Kidney epithelial cell (primary cell): ENCODE data around the gene ICE1. TPM values are rescaled to one million over a fixed set of nuclear protein-coding genes. Genes with fewer than 3 reads are reported as not detected.

Experiments used
- DNase-seq: peaks from one replicate; pipeline ENCODE4 v3.0.0-alpha.2; 2010; ENCODE audit warnings: low read depth
- H3K27me3 ChIP-seq: 2 replicates; pipeline ENCODE4 v1.6.0; 2011; ENCODE audit warnings: low read length; ENCODE audit not compliant: control insufficient read depth, insufficient read depth
- H3K36me3 ChIP-seq: 2 replicates; pipeline ENCODE4 v1.5.1; 2011; ENCODE audit warnings: low read length; ENCODE audit not compliant: control insufficient read depth, insufficient read depth
- H3K4me3 ChIP-seq: 2 replicates; pipeline ENCODE4 v1.5.1; 2011; ENCODE audit warnings: low read depth, mild to moderate bottlenecking, control low read depth, low read length
- total RNA-seq: library from RNA; depleted of rRNA; stranded (reverse); fragments of >200 nt; gene quantifications from 2 replicates; pipeline ENCODE4 v1.2.3, GENCODE V29; 2015
- TF ChIP-seq, protein P1 (sequence below): IDR thresholded peaks from 2 replicates; pipeline ENCODE4 v1.5.1; 2011; ENCODE audit warnings: mild to moderate bottlenecking, moderate library complexity, low read length, control low read depth, inconsistent platforms; ENCODE audit not compliant: insufficient read depth, poor library complexity, severe bottlenecking

Gene ICE1
- total RNA-seq, 1 donor from 2014 or later = 30.5 TPM

DNA sequence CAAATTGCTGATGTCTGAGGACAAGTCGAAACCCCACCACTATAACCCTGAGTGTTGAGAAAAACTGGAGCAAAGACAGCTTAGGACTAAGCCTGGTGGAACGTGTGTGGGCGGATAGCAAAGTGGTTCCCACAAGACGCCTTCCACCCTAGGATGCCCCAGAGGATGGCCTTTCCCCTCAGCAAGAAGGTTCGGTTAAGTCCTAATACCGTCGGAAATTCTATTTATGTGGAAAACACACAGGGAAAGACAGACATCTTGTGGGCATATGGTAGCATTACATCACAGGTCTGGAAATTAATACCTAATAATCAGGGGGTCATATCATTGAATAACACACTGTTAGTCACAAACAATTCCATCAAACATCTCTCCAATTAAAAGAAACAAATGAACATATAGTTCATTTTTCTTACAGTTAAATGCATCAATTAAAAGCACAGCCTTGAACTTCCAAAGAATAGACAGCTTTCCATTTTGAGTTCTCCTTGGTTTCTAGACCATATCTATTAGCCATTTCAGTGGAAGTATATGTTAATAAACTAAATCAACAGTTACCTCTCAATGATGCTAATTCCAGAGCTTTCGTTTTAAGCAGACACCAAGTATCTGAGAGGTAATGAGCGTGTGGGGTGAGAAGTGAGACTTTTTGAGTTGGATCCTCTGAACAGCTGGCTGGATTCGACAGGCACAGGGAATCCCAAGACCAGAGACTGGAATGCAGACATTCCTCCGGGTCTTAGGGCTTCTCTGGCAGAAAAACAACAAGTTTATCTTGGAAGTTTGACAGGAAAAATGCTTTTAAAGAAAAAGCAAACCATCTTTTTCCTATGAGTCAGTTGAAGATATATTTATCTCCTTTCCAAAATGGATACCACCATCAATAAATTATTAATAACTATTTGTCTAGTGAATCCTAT is 2.9 kb upstream of the ICE1 start:
- Histone ChIP-seq H3K27me3 (no peaks in the 10 kb centered on the region), H3K4me3 (no peak overlapping the region), H3K36me3 (no peaks in the 10 kb centered on the region)
- TF ChIP-seq, protein P1, sequence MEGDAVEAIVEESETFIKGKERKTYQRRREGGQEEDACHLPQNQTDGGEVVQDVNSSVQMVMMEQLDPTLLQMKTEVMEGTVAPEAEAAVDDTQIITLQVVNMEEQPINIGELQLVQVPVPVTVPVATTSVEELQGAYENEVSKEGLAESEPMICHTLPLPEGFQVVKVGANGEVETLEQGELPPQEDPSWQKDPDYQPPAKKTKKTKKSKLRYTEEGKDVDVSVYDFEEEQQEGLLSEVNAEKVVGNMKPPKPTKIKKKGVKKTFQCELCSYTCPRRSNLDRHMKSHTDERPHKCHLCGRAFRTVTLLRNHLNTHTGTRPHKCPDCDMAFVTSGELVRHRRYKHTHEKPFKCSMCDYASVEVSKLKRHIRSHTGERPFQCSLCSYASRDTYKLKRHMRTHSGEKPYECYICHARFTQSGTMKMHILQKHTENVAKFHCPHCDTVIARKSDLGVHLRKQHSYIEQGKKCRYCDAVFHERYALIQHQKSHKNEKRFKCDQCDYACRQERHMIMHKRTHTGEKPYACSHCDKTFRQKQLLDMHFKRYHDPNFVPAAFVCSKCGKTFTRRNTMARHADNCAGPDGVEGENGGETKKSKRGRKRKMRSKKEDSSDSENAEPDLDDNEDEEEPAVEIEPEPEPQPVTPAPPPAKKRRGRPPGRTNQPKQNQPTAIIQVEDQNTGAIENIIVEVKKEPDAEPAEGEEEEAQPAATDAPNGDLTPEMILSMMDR = peak; percentile 71
- DNase-seq = no peak

GRCh38 chr5:5420251-5420650 is 2.2 kb upstream of the ICE1 start:
- DNase-seq = no peak
- Histone ChIP-seq H3K4me3 (no peak overlapping the region), H3K36me3 (no peaks in the 10 kb centered on the region), H3K27me3 (no peaks in the 10 kb centered on the region)
- TF ChIP-seq, protein P1 = no peak

GRCh38 chr5:5421149-5421960 is 1.1 kb upstream of the ICE1 start:
- no peaks in the 10 kb centered on the region for H3K36me3 ChIP-seq
- TF ChIP-seq, protein P1 = no peak
- H3K27me3 ChIP-seq = no peaks in the 10 kb centered on the region
- DNase-seq = no peak
- peak overlapping the region; percentile 89 for H3K4me3 ChIP-seq

DNA sequence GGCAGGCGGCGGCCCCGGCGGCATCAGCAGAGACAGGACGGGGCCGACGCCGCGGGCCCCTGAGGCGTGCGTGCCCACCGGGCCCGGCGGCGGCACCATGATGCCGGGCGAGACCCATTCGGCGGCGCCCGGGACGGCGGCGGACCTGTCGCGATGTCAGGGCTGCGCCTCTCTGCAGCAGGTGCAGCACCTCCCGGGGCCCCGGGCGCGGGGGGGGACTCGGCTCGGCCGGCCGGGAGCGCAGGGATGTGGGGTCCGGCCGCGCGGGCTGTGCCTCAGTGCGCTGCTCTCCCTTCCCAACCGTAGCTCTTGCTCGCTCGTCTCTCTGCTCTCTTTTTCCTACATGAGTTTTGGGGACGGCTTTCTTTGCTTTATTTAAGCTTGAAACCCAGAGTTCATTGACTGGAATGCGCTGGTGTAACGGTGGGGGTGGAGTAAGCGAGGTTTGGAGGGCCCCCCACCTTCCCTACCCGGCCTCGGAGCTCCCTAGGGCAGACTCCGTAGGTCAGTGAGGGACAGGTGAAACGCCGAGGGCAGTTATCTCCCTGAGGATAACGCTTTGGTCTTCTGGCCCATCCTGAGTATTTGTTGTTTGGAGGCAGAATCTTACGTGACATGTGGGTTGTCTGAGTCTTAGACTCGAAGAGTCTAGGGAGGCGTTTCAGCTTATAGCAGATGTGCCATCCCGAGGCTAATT is 490 bp downstream of the ICE1 start:
- no peak for DNase-seq
- Histone ChIP-seq H3K27me3 (no peaks in the 10 kb centered on the region), H3K4me3 (peak overlapping the region; percentile 89), H3K36me3 (no peaks in the 10 kb centered on the region)
- TF ChIP-seq, protein P1 = no peak

DNA sequence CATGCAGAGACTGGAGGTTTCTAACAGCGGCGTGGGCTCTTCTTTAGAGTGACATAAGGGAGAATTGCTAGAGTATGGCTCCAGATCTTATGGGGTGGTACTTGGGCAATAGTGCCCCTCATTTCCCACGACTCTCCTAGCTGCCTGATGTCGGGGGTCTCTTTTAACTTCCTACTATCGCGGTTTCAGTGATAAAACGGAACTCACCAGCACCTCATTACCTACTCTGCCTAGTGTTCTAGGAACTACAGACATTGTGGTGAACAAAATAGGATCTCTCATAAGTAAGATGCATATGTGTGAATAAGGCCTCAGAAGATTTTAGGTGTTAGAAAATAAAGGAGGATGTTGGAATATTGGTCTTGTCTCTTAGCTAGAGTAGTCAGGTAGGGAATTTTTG is 1.1 kb downstream of the ICE1 start:
- peak overlapping the region; percentile 89 for H3K4me3 ChIP-seq
- no peaks in the 10 kb centered on the region for H3K36me3 ChIP-seq
- TF ChIP-seq, protein P1 = no peak

More for the DNA sequence above, 1.1 kb downstream of the ICE1 start:
- no peaks in the 10 kb centered on the region for H3K27me3 ChIP-seq
- DNase-seq = no peak
